ENCODE results near the gene SMOC1. TPM values are rescaled to one million over a fixed set of nuclear protein-coding genes. Genes with fewer than 3 reads are reported as not detected.

The SMOC1 gene
- total and polyA plus RNA-seq, 2 of the 8 experiments (the other 6 are each of a cell fraction or from before 2014, with no cell fraction given): 1.6 to 2.4 TPM

DNA sequence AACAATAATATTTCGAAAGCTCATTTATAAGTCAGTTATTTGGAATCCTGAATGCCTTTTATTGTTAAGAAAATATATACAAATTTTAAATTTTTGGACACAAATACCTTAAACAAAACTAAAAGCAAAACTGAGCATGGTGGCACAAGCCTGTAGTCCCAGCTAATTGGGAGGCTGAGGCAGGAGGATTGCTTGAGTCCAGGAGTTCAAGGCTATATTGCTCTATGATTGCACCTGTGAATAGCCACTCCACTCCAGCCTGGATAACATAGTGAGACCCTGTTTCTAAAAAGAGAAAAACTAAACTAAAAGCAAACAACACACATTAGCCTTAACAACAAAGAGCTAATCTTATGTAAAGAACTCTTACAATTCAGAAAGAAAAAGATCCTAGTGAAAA, 78.8 kb downstream of the SMOC1 start (continued):
- no peak for TF ChIP-seq TAF7 (optimal IDR thresholded peaks at IDR 0.05; ENCODE audit: borderline replicate concordance, low read depth, low read length)
- no peak for TF ChIP-seq SP2 (IDR thresholded peaks at IDR 0.05; ENCODE audit: low read length)
- TF ChIP-seq POLR2A (IDR thresholded peaks at IDR 0.05; ENCODE audit: control extremely low read depth in 1 of 2, low read depth in 2 of 2, low read length in 2 of 2): no peak

All from H1 (cell line).